Thymus (tissue), 11 donors: Measurements from ENCODE around the gene WIPF1. TPM values are rescaled to one million over a fixed set of nuclear protein-coding genes. Genes with fewer than 3 reads are reported as not detected.

Experiments
- DNase-seq, 9 donors: peaks; one replicate each; pipeline ENCODE4 v3.0.0-alpha.2; 2013; ENCODE audit warnings: low spot score in 9 of 9, low read depth in 6 of 9, missing footprints in 1 of 9
- H3K27ac ChIP-seq, 2 donors: one replicate each; pipeline ENCODE4 v1.5.1; 2013; ENCODE audit warnings: control low read depth in 1 of 2, low read depth in 1 of 2, low read length in 1 of 2, mild to moderate bottlenecking in 1 of 2, moderate library complexity in 1 of 2
- H3K27me3 ChIP-seq, 2 donors: one replicate each; pipeline ENCODE4 v1.5.1; 2013; ENCODE audit warnings: low read length in 1 of 2; ENCODE audit not compliant: control insufficient read depth in 2 of 2, insufficient read depth in 1 of 2
- H3K36me3 ChIP-seq, 2 donors: one replicate each; pipeline ENCODE4 v1.5.1; 2013; ENCODE audit warnings: low read length in 1 of 2, mild to moderate bottlenecking in 1 of 2, moderate library complexity in 1 of 2; ENCODE audit not compliant: control insufficient read depth in 2 of 2, insufficient read depth in 2 of 2
- H3K4me1 ChIP-seq, 2 donors: one replicate each; pipeline ENCODE4 v1.5.1; 2013; ENCODE audit warnings: low read length in 2 of 2; ENCODE audit not compliant: control insufficient read depth in 2 of 2, insufficient read depth in 2 of 2
- H3K4me3 ChIP-seq, 2 donors: one replicate each; pipeline ENCODE4 v1.5.1; 2013; ENCODE audit warnings: low read length in 2 of 2, control low read depth in 1 of 2, mild to moderate bottlenecking in 1 of 2
- H3K9me3 ChIP-seq, 2 donors: one replicate each; pipeline ENCODE4 v1.5.1; 2013; ENCODE audit warnings: low read length in 1 of 2, mild to moderate bottlenecking in 1 of 2; ENCODE audit not compliant: control insufficient read depth in 2 of 2, insufficient read depth in 1 of 2
- WGBS: extraction: QIAGEN DNeasy Blood & Tissue Kit; methylation state at CpG from one replicate; pipeline ENCODE4 v1.1.7; 2013; 5-methylcytosine and 5-hydroxymethylcytosine counted together
- polyA plus RNA-seq: library from polyadenylated mRNA; stranded (reverse); fragments of 200-250 nt; gene quantifications from one replicate; pipeline ENCODE4 v1.2.3, GENCODE V29; 2013
- total RNA-seq: library from RNA; stranded (reverse); fragments of 120-200 nt; gene quantifications from one replicate; pipeline ENCODE4 v1.2.4, GENCODE V29; 2013
- donor health status: healthy.

The WIPF1 gene
- total and polyA plus RNA-seq, 2 donors, result 21.9 to 65.0 TPM

DNA sequence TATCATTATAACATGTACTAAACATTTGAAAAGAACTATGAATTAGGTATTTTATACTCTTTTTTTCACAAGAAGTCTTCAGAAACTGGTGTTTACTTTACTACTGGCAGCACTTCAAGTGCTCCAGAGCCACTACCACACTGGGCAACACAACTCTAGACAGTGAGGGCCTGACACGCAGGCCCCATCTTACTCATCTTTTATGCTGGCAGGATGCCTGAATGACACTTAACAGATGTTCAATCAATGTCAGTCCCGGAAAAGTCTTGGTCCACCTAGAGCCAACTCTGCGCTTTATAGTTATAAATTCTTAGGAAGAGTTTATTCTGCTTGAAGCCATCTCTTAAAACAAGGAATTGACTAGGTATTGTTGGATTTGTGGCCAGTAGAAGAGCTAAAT is 8.7 kb upstream of the WIPF1 start:
- WGBS, result 90% methylated on average over 3 of the region's 3 CpGs
- Histone ChIP-seq H3K9me3 (no peaks in the 10 kb centered on the region), H3K27me3 (no peaks in the 10 kb centered on the region), H3K27ac (no peak overlapping the region), H3K4me1 (peaks cover 8 to 41% of the 10 kb centered on the region in 2 donors), H3K4me3 (no peak overlapping the region), H3K36me3 (peaks cover 9 to 39% of the 10 kb centered on the region in 2 donors)
- no peak for DNase-seq

DNA sequence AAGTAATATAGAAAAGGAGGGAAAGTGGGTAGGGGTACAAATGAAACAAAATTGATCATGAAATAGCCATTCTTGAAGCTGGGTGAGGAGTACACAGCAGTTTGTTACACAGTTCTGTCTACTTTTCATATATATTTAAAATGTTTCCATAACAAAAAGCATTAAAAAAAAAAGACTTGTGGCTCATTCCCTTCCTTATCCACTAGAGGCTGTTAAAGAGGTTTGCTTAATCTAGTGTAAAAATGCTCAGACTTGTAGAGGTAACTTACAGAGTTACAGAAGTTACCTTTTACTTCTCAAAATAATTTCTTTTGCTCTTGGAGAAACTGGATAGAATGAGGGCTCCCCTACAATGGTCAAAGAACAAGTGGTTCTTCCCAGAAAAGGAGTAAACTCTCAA is 8.1 kb upstream of the WIPF1 start:
- H3K9me3 ChIP-seq, result no peaks in the 10 kb centered on the region
- peak in 1 of 9 donors; percentile 35 for DNase-seq
- no peak overlapping the region for H3K27ac ChIP-seq
- peaks cover 11 to 42% of the 10 kb centered on the region in 2 donors for H3K4me1 ChIP-seq
- peaks cover 9 to 35% of the 10 kb centered on the region in 2 donors for H3K36me3 ChIP-seq
- H3K27me3 ChIP-seq, result no peaks in the 10 kb centered on the region
- H3K4me3 ChIP-seq, result no peak overlapping the region

- Histone ChIP-seq H3K36me3 (peaks cover 3 to 23% of the 10 kb centered on the region in 2 donors), H3K27ac (no peak overlapping the region), H3K27me3 (no peaks in the 10 kb centered on the region), H3K9me3 (no peaks in the 10 kb centered on the region), H3K4me3 (no peak overlapping the region), H3K4me1 (peaks cover 11 to 45% of the 10 kb centered on the region in 2 donors)
- WGBS, result 61% methylated on average over 3 of the region's 3 CpGs
- DNase-seq, result peak in 3 of 9 donors; percentile 38 to 73 (median 56)
These were observed 5.7 kb upstream of the WIPF1 start for GRCh38 chr2:174603280-174603679.

DNA sequence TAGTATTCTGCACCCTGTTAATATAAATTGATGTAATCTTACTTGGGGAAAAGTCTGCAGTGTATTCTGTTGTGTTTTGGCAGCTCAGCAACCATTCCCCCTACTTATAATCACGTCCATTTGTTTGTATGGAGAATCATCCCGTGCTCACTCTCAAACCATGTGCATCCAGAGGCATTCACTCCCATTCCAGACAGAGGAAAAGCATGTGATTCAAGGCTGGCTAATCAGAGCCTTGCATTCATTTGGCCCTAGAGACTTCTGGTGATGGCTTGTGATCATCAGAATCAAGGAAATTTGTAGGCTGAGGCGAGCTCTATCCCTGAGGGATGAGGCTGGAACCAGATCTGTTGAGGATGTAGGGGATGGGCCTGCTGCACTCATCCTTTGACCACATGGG is 5.1 kb upstream of the WIPF1 start:
- Histone ChIP-seq H3K27me3 (no peaks in the 10 kb centered on the region), H3K27ac (no peak overlapping the region), H3K4me3 (no peak overlapping the region), H3K36me3 (peaks cover 3 to 23% of the 10 kb centered on the region in 2 donors), H3K9me3 (no peaks in the 10 kb centered on the region), H3K4me1 (peaks cover 13 to 45% of the 10 kb centered on the region in 2 donors)
- DNase-seq, result no peak
- WGBS, result 97% methylated on average over 3 of the region's 3 CpGs

DNA sequence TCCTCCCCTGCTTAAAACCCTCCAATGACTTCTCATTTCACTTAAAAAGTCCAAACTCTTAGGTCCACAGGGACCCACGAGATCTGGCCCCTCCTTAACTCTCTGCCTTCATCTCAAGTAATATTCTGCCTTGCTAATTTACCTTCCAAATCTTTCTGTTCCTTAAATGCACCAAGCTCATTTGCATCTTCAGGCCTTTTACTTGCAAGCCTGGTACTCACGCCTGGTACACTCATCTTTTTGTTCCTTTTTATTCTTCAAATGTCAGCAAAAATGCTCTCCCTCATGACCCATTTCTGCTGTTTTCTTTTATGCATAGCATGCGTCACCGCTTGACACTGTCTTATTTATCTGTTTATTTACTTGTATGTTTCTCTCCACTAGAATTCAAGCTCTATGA is 2.7 kb upstream of the WIPF1 start:
- H3K36me3 ChIP-seq, result peaks cover 3 to 23% of the 10 kb centered on the region in 2 donors
- peak overlapping the region; percentile 67 to 74 for H3K27ac ChIP-seq
- WGBS, result 90% methylated on average over 4 of the region's 4 CpGs
- DNase-seq, result peak in 1 of 9 donors; percentile 32
- H3K4me1 ChIP-seq, result peaks cover 23 to 46% of the 10 kb centered on the region in 2 donors
- no peak overlapping the region for H3K4me3 ChIP-seq
- no peaks in the 10 kb centered on the region for H3K27me3 ChIP-seq
- no peaks in the 10 kb centered on the region for H3K9me3 ChIP-seq

- Histone ChIP-seq H3K4me1 (peaks cover 23 to 54% of the 10 kb centered on the region in 2 donors), H3K27me3 (no peaks in the 10 kb centered on the region), H3K9me3 (no peaks in the 10 kb centered on the region), H3K36me3 (peaks cover 0 to 18% of the 10 kb centered on the region in 2 donors), H3K27ac (peak overlapping the region in 1 of 2 donors; percentile 74), H3K4me3 (no peak overlapping the region)
- DNase-seq, result no peak
- 93% methylated on average over 6 of the region's 6 CpGs for WGBS
These were observed 1.8 kb upstream of the WIPF1 start for GRCh38 chr2:174599310-174599921.

- no peaks in the 10 kb centered on the region for H3K9me3 ChIP-seq
- H3K4me3 ChIP-seq, result peak overlapping the region; percentile 33 to 37
- 39% methylated on average over 4 of the region's 4 CpGs for WGBS
- DNase-seq, result peak in 1 of 9 donors; percentile 50
- peaks cover 0 to 8% of the 10 kb centered on the region in 2 donors for H3K36me3 ChIP-seq
- H3K4me1 ChIP-seq, result peaks cover 25 to 63% of the 10 kb centered on the region in 2 donors
- no peaks in the 10 kb centered on the region for H3K27me3 ChIP-seq
- peak overlapping the region; percentile 73 for H3K27ac ChIP-seq
These were observed 627 bp downstream of the WIPF1 start for GRCh38 chr2:174597009-174597344.

- Histone ChIP-seq H3K27me3 (no peaks in the 10 kb centered on the region), H3K27ac (peak overlapping the region in 1 of 2 donors; percentile 95), H3K9me3 (no peaks in the 10 kb centered on the region), H3K36me3 (peaks cover 0 to 9% of the 10 kb centered on the region in 2 donors), H3K4me3 (peak overlapping the region; percentile 36 to 37), H3K4me1 (peaks cover 21 to 62% of the 10 kb centered on the region in 2 donors)
- 50% methylated on average over 2 of the region's 2 CpGs for whole genome bisulfite sequencing
- DNase-seq, result peak in 1 of 9 donors; percentile 60
These were observed 1.7 kb downstream of the WIPF1 start for GRCh38 chr2:174595891-174596397.

- peaks cover 26 to 66% of the 10 kb centered on the region in 2 donors for H3K4me1 ChIP-seq
- WGBS, result 20% methylated on average over 3 of the region's 3 CpGs
These were observed 2.3 kb downstream of the WIPF1 start for GRCh38 chr2:174595116-174595809.

More at GRCh38 chr2:174595116-174595809, 2.3 kb downstream of the WIPF1 start:
- no peak for DNase-seq
- H3K27ac ChIP-seq, result peak overlapping the region in 1 of 2 donors; percentile 95
- peak overlapping the region; percentile 36 to 37 for H3K4me3 ChIP-seq
- H3K36me3 ChIP-seq, result peaks cover 0 to 11% of the 10 kb centered on the region in 2 donors
- H3K9me3 ChIP-seq, result no peaks in the 10 kb centered on the region
- no peaks in the 10 kb centered on the region for H3K27me3 ChIP-seq
